ENCODE results near the gene STK38L. TPM values are rescaled to one million over a fixed set of nuclear protein-coding genes. Genes with fewer than 3 reads are reported as not detected.

Gene STK38L
- 15.7 and 32.5 TPM in 2 replicates for total RNA-seq

- peak; percentile 85 for DNase-seq (ENCODE audit: low read depth)
These were observed at the start of gene STK38L for GRCh38 chr12:27243804-27244688. Gene STK38L, plus strand, starts transcription at chr12:27244286. Its CDS starts 53,435 bp downstream, at chr12:27297721.

- DNase-seq (ENCODE audit: low read depth), result no peak
These were observed 49.4 kb upstream of the STK38L start for GRCh38 chr12:27194644-27195043.

- no peak for DNase-seq (ENCODE audit: low read depth)
These were observed 46.0 kb upstream of the STK38L start for GRCh38 chr12:27198036-27198435.

- DNase-seq (ENCODE audit: low read depth), result no peak
These were observed 44.3 kb upstream of the STK38L start for GRCh38 chr12:27199638-27200300.

GRCh38 chr12:27201169-27201568 lies 42.9 kb upstream of the STK38L start:
- no peak for DNase-seq (ENCODE audit: low read depth)

GRCh38 chr12:27206801-27207502 lies 37.1 kb upstream of the STK38L start:
- DNase-seq (ENCODE audit: low read depth), result no peak

- DNase-seq (ENCODE audit: low read depth), result peak; percentile 24
These were observed 36.3 kb upstream of the STK38L start for GRCh38 chr12:27207615-27208413.

- DNase-seq (ENCODE audit: low read depth), result no peak
These were observed 35.7 kb upstream of the STK38L start for GRCh38 chr12:27208414-27208750.

GRCh38 chr12:27209257-27209910 lies 34.7 kb upstream of the STK38L start:
- no peak for DNase-seq (ENCODE audit: low read depth)

- no peak for DNase-seq (ENCODE audit: low read depth)
These were observed 33.9 kb upstream of the STK38L start for GRCh38 chr12:27210187-27210586.

- DNase-seq (ENCODE audit: low read depth), result no peak
These were observed 31.2 kb upstream of the STK38L start for GRCh38 chr12:27212861-27213260.

- no peak for DNase-seq (ENCODE audit: low read depth)
These were observed 30.8 kb upstream of the STK38L start for GRCh38 chr12:27213304-27213703.

- DNase-seq (ENCODE audit: low read depth), result no peak
These were observed 30.0 kb upstream of the STK38L start for GRCh38 chr12:27213830-27214787.

GRCh38 chr12:27217590-27217989 lies 26.5 kb upstream of the STK38L start:
- DNase-seq (ENCODE audit: low read depth), result no peak

GRCh38 chr12:27219693-27220054 lies 24.4 kb upstream of the STK38L start:
- DNase-seq (ENCODE audit: low read depth), result no peak

- no peak for DNase-seq (ENCODE audit: low read depth)
These were observed 23.8 kb upstream of the STK38L start for GRCh38 chr12:27220055-27220987.

GRCh38 chr12:27220988-27221345 lies 23.1 kb upstream of the STK38L start:
- no peak for DNase-seq (ENCODE audit: low read depth)

- DNase-seq (ENCODE audit: low read depth), result no peak
These were observed 22.3 kb upstream of the STK38L start for GRCh38 chr12:27221625-27222387.

All from renal cortical epithelial cell (primary cell).